TTC549 (cell line): ENCODE measurements around the gene RPL34.

Experiments used
- FAIRE-seq: peaks from 2 replicates; lab custom pipeline; 2012; peaks lifted over from hg19 to GRCh38; lab: Jason Lieb, UNC

The RPL34 gene

DNA sequence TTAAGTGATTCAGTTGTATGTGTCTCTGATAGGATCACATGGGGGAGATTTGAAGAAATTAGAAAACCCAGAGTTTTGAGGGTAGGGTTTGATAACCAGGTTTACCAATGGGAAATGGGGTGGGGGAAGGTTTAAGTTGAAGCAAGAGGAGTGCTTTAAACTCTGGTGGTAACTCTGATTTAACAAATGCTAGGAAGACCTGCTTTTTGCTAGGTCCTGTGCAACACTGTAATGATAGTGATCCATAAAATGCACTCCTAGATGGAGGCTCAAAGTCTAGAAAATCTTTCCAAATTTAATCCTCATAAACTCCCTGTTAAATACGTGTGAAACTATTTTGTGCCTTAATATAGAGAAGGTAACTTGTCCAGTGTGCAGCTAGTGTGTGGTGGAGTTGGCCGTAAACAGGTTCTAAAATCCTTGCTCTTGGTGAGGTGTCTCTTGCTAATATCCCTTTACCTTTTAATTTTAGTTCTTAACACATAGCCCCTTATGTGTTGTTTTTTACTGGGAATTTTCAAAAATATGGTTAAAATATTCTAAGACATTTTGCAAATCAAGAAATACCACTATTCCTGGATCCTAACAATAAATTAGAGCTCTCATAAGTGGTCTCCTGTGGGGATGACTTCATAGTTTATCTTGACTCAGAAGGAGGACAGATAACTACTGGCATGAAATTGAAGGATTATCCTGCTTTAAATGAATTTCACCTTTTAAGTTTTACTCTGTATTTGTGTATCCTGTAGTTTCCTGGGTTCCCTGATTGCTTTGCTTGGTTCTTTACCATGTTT is 4.1 kb downstream of the RPL34 start:
- FAIRE-seq: no peak

DNA sequence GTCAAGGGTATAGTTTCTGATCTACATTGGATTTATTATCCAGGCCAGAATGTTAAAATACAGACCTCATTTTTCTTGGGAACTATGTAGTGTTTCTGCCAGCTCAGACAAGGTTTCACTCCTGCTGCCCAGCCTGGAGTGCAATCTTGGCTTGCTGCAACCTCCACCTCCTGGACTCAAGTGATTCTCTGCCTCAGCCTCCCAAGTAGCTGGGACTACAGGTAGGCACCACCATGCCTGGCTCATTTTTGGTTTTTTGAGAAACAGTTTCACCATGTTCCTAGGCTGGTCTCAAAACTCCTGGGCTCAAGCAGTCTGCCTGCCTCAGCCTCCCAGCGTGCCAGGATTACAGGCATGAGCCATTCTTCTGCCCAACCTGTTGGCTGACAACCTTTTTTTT is 5.7 kb downstream of the RPL34 start:
- FAIRE-seq: no peak

DNA sequence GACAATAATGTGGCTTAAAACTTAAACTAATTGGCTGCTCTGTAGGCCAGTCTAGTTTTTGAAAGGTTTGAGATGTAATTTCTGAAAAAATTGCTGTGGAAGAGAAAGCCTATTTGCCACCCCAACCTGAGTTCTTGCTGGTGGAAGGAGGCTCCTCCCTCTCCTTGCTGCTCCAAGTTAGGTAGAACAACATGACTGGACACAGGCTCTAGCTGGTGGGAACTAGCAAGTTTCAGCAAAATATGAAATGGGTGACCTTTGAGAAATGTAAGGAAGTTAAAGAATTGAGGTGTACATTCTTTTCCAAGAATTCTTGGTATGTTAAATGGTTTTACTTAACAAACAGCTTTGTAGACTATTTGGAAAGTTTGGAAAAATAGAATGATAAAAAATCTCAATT is 8.0 kb downstream of the RPL34 start:
- no peak for FAIRE-seq

DNA sequence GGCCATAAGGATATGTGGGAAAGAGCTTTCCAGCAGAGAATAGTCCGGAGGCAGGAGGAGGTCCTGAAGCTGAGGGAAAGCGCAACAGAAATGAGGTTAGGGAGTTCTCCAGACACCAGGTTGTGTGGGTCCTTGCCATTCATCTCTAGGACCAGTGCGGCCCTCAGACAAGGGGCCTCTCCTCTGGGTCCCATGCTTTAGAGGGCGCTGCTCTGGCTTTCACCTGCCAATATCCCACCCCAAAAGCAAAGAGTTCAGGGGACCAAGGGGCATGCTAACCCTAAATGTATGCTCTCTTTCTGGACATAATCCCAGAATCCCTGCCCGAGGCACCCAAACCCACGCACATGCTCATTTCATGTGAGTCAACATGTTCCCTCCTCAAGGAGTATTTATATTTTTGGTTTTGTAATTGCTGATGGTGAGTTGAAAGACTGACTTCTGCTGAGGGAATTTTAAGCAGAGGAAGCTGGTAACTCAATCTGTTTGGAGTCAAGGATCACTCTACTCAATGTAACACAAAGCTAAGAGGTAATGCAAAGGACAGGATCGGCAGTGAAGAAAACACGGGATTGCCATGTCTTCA is 14.8 kb downstream of the RPL34 start:
- no peak for FAIRE-seq

DNA sequence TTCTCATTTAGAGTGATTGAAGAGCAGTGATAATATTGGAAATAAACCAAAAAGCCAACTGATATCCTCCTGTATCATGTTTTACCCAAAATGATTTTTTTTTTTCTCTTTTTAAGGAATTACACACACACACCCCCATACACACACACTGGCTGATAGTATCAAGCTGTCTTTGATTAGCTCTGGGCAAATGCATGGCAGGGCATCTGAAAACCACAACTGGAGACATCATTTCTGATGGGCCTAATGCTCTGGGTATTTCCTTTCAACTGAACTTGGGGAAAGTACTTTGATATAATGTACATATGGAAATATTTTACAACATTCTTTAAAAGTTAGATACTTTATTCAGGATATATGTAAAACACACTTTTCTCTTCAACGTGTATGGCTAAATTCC is 15.9 kb downstream of the RPL34 start:
- FAIRE-seq: no peak

DNA sequence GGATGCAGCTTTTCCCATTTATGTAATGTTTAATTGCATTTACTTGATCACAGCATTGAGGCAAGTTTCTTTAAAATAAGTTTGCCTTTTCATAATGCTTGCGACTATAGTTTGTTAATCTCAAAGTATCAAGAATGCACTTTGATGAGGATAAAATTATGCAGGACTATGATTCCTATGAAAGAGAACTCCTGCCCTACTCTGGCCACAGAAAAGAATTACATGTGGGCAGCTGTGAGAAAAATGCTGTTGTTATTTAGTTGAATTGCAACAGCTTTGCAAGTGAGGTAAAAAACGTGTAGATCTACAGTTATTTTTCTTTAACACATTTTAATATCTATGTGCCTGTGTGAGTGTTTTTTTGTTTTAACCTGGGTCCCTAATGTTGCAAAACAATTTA is 17.5 kb downstream of the RPL34 start:
- FAIRE-seq: no peak

DNA sequence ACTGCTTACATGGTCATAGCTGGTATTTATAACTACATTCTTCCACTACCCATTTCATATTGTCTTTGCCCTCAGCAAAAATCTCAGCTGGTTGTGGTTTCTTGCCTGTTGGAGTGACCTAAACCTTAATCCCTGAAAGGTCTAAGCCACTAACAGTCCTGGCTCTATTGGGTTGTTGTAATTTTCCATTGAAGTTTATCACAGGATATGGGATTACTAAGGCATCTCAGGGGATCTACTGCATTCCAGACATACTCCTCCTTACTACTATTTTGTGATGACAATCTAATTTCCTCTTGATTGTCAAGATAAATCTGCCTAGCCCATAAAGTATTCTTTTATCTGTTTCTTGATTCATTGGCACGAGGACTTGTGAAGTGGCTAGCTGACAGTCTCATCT is 23.9 kb downstream of the RPL34 start:
- FAIRE-seq: no peak

DNA sequence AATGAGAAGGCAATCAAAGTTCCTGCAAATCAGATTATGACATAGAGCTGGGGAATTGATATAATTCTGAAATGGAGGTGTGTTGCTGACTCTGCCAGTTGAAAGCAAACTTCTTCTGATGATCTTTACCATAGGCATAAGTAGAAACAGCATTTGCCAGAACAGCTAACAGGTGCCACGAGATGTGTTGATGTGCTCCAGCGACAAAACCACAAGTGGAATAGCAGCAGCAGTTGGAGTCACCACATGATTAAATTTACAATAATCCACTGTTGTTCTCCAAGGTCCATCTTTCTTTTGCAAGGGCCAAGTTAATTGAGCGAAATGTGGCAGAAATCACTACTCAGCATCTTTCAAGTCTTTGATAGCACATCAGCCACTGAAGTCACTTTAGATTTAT is 26.3 kb downstream of the RPL34 start:
- FAIRE-seq: no peak

DNA sequence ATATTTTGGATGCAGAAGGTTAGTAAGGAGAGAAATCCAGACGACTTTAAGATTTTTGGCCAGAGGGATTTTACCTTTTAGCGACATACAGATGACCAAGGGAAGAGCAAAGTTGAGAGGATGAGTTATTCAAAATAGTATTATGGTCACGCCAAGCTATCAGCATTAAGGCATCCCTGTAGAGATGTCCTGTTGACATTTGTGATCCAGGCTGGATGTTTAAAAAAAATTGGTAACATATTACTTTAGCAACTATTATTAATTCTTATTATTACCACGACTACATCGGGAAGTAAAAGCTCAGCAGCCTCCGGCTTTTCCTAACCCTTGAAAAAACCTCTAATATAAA is 29.5 kb downstream of the RPL34 start:
- no peak for FAIRE-seq

DNA sequence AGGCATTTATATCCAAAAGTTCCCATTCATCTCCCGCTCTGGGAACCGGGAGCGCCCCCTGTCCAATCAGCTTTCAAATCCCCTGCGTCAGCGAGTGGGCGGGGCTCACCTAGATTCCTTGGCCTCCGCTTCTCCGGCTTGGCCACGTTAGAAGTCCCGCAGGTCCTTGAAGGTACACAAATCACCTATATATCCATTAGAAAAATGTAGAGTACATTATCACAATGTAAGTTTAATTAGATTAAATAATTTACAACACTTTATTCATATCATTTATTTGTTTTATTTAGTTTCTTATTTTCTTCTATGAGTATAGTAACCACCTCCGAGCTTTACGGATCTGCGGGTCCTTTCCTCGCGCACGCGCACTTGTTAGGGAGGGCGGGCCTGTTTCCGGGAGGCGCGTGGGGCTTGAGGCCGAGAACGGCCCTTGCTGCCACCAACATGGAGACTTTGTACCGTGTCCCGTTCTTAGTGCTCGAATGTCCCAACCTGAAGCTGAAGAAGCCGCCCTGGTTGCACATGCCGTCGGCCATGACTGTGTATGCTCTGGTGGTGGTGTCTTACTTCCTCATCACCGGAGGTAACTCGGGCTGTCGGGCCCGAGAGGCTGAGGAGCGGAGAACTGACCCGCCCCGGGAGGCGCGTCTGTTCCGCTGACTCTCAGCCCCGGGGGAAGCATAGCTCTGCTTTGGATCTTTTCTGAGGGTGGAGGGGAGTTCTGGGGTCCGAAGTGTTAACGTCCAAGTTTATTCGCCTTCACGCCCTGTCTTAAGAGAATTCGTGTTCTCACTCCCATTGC is 30.0 kb downstream of the RPL34 start, which contains the start of gene OSTC:
Gene OSTC (plus strand): TSS at position 388 of the 802 bp plus-strand sequence. CDS start 57 bp downstream, at position 445.
- FAIRE-seq: peak; percentile 97

DNA sequence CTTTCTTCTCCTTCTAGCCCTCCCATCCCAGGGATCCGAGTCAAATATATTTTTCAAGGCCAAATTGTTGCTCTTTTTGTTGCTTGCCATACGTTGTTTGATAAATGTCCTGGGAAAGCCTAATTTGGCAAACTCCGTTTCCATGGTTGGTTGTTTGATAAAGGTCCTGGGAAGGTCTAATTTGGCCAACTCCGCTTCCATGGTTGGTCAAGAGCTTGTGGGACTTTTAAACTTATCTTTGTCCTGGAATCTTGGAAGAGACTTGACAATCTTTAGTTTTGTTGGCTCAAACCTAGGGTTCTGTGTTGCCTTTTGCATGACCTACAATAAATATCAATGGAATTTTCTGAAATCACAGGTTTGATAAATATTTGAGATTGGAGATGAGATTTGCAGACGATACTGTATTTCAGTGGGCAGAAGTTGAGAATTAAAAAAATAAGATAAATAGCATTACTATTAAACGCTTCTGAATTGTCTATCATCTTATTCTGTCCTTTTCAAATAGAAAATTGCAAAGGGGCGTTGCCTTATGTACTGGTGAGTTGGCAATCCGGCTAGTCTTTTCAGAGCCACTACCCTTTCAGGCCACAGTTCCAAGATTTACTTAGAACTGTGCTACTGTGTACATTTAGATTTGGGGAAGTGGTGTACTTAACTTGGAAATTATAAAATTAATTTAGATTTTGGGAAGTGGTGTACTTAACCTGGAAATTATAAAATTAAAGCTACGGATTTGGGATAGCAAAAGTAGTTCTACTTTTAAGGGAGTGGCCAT is 30.8 kb downstream of the RPL34 start:
- no peak for FAIRE-seq

DNA sequence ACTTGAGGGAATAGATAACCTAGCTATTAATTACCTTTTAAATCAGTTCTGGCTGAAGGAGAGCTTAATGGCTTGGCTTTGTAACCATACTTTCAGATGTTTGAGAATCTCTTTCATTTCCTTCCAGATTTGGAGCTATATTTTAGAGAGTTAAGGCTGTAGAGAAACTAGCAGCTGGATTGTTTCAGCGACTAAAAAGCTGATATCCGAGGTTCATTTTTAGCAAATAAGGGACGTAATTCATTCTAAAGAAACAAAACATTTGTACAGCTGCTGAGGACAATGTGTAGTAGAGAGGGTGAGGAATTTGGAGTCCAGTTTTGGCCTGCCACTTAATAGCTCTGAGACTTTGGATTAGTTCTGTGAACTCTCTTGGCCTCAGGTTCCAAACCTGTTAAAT is 42.3 kb downstream of the RPL34 start:
- FAIRE-seq: no peak

DNA sequence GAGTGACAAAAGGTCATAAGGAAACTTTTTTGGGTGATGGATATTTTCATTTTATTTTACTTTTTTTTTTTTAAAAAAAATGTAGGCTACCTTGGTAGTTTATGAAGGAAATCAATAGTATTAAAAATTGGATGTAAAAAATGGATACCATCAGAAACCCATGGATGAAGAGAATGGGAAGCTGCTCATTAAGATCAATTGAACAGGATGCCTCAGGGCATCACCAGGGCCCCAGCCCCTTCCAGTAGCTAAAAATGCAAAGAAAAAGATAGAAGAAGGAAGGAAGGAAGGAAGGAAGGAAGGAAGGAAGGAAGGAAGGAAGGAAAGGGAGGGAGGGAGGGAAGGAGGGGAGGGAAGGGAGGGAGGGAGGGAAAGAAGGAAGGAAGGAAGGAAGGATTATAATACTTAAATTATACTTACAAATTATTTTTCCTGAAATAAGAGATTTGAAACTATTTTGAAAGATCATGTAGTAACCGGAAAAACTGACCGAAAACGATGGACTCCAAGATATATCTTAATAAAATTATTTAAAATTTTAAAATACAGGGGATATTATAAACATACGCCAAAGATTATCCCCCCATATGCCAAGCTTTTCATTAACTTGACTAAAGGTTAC is 54.1 kb downstream of the RPL34 start:
- FAIRE-seq: no peak
